GM23248 (cell line): ENCODE results near the gene OOSP2. TPM values are rescaled to one million over a fixed set of nuclear protein-coding genes. Genes with fewer than 3 reads are reported as not detected.

Source experiments
- DNase-seq: peaks from one replicate; pipeline ENCODE4 v3.0.0-alpha.2; 2015
- H2AFZ ChIP-seq: fragments of 200-600 bp; sonication (generic); 2 replicates; pipeline ENCODE4 v1.6.1; 2016; ENCODE audit warnings: antibody characterized with exemption
- H3F3A ChIP-seq: fragments of 200-600 bp; sonication (generic); 2 replicates; pipeline ENCODE4 v1.6.1; 2016; ENCODE audit warnings: mild to moderate bottlenecking, antibody characterized with exemption, mixed run types; ENCODE audit not compliant: insufficient read depth
- H3K27ac ChIP-seq: fragments of 200-600 bp; sonication (generic); 2 replicates; pipeline ENCODE4 v1.5.1; 2016; ENCODE audit warnings: mild to moderate bottlenecking
- H3K27me3 ChIP-seq: fragments of 200-600 bp; sonication (generic); replicated peaks from 2 replicates; pipeline ENCODE4 v1.6.1; 2016; ENCODE audit warnings: mild to moderate bottlenecking; ENCODE audit not compliant: insufficient read depth
- H3K36me3 ChIP-seq: fragments of 200-600 bp; sonication (generic); 2 replicates; pipeline ENCODE4 v1.6.1; 2016; ENCODE audit warnings: low read depth, mild to moderate bottlenecking
- H3K4me1 ChIP-seq: fragments of 200-600 bp; sonication (generic); 2 replicates; pipeline ENCODE4 v1.6.1; 2016; ENCODE audit warnings: mild to moderate bottlenecking; ENCODE audit not compliant: insufficient read depth
- H3K4me2 ChIP-seq: fragments of 200-600 bp; sonication (generic); one replicate; pipeline ENCODE4 v1.6.1; 2016; ENCODE audit warnings: mild to moderate bottlenecking; ENCODE audit not compliant: unreplicated experiment
- H3K4me3 ChIP-seq: fragments of 200-600 bp; sonication (generic); 2 replicates; pipeline ENCODE4 v1.5.1; 2016; ENCODE audit warnings: mild to moderate bottlenecking
- H3K79me2 ChIP-seq: fragments of 200-600 bp; sonication (generic); 2 replicates; pipeline ENCODE4 v1.6.1; 2016; ENCODE audit warnings: mild to moderate bottlenecking; ENCODE audit not compliant: insufficient read depth
- H3K9ac ChIP-seq: fragments of 200-600 bp; sonication (generic); 2 replicates; pipeline ENCODE4 v1.6.1; 2016; ENCODE audit warnings: mild to moderate bottlenecking
- H3K9me2 ChIP-seq: fragments of 200-600 bp; sonication (generic); 2 replicates; pipeline ENCODE4 v1.6.1; 2016; ENCODE audit warnings: mixed run types, mild to moderate bottlenecking, moderate library complexity; ENCODE audit not compliant: insufficient read depth
- H3K9me3 ChIP-seq: fragments of 200-600 bp; sonication (generic); one replicate; pipeline ENCODE4 v1.6.1; 2017; ENCODE audit warnings: low read depth
- H4K20me1 ChIP-seq: fragments of 200-600 bp; sonication (generic); 2 replicates; pipeline ENCODE4 v1.6.0; 2016; ENCODE audit not compliant: insufficient read depth
- EZH2 ChIP-seq: fragments of 200-600 bp; sonication (generic); IDR thresholded peaks from 2 replicates; pipeline ENCODE4 v1.6.1; 2018; ENCODE audit warnings: antibody characterized with exemption, mild to moderate bottlenecking; ENCODE audit not compliant: insufficient read depth, poor library complexity, severe bottlenecking
- EZH2phosphoT487 ChIP-seq: fragments of 200-600 bp; sonication (generic); IDR thresholded peaks from 2 replicates; pipeline ENCODE4 v1.6.1; 2018; ENCODE audit warnings: antibody characterized with exemption, moderate library complexity, mild to moderate bottlenecking, low read depth; ENCODE audit not compliant: insufficient read depth
- WGBS, 2 experiments: methylation state at CpG; one replicate each; pipeline ENCODE4 v1.1.6; 2015 to 2017; ENCODE audit warnings: low lambda C conversion rate in 2 of 2, low coverage in 1 of 2; ENCODE audit errors: missing lambda C conversion rate in 2 of 2; 5-methylcytosine and 5-hydroxymethylcytosine counted together
- in situ Hi-C: fragments of 300-500 bp; cut with MboI; formaldehyde crosslinking; loops from 2 replicates; pipeline ENCODE4 v1.15.0; 2020
- polyA plus RNA-seq: library from polyadenylated mRNA; unstranded; fragments of >200 nt; fragmentation: Nextera tagmentation; extraction: Ambion mirVana; gene quantifications from 2 replicates; pipeline ENCODE4 v1.2.1, GENCODE V29; 2016
- total RNA-seq: library from RNA; depleted of rRNA; stranded (reverse); fragments of >200 nt; shearing (Covaris generic); gene quantifications from 2 replicates; pipeline ENCODE4 v1.2.3, GENCODE V29; 2014

The OOSP2 gene
- total and polyA plus RNA-seq, 2 experiments from 2014 or later: not detected

- no peaks in the 10 kb centered on the region for H3F3A ChIP-seq
- DNase-seq: no peak
- no peak overlapping the region for H2AFZ ChIP-seq
- in situ Hi-C loops: no loop called here
- H3K4me1 ChIP-seq: no peaks in the 10 kb centered on the region
- H4K20me1 ChIP-seq: no peaks in the 10 kb centered on the region
- no peak overlapping the region for H3K9ac ChIP-seq
- no peak for TF ChIP-seq EZH2
- TF ChIP-seq EZH2phosphoT487: no peak
- H3K9me2 ChIP-seq: no peaks in the 10 kb centered on the region
- H3K27me3 ChIP-seq: no peaks in the 10 kb centered on the region
- no peaks in the 10 kb centered on the region for H3K79me2 ChIP-seq
- WGBS, 2 experiments: 23 to 26% methylated on average over 15 of the region's 15 CpGs
- H3K4me3 ChIP-seq: no peak overlapping the region
- no peaks in the 10 kb centered on the region for H3K36me3 ChIP-seq
- no peak overlapping the region for H3K4me2 ChIP-seq
- no peaks in the 10 kb centered on the region for H3K9me3 ChIP-seq
- H3K27ac ChIP-seq: no peak overlapping the region
Measured at GRCh38 chr11:60077216-60077817, 37.1 kb downstream of the OOSP2 start.

GRCh38 chr11:60077981-60078380 is 37.8 kb downstream of the OOSP2 start:
- H3K4me1 ChIP-seq: no peaks in the 10 kb centered on the region
- no peak overlapping the region for H3K9ac ChIP-seq
- H2AFZ ChIP-seq: no peak overlapping the region
- no peaks in the 10 kb centered on the region for H3K36me3 ChIP-seq
- H3K4me3 ChIP-seq: no peak overlapping the region
- no peaks in the 10 kb centered on the region for H3K9me3 ChIP-seq
- no peak overlapping the region for H3K4me2 ChIP-seq
- TF ChIP-seq EZH2 (no peak), EZH2phosphoT487 (no peak)
- H3K9me2 ChIP-seq: no peaks in the 10 kb centered on the region
- no peaks in the 10 kb centered on the region for H4K20me1 ChIP-seq
- no peak overlapping the region for H3K27ac ChIP-seq
- H3K27me3 ChIP-seq: no peaks in the 10 kb centered on the region
- no peaks in the 10 kb centered on the region for H3F3A ChIP-seq
- DNase-seq: no peak
- in situ Hi-C loops: no loop called here
- H3K79me2 ChIP-seq: no peaks in the 10 kb centered on the region
- 15 to 21% methylated on average over 1 of the region's 1 CpG for WGBS, 2 experiments

- WGBS, 2 experiments: 6 to 12% methylated on average over 4 of the region's 4 CpGs
Measured at GRCh38 chr11:60078745-60079144, 38.5 kb downstream of the OOSP2 start.

DNA sequence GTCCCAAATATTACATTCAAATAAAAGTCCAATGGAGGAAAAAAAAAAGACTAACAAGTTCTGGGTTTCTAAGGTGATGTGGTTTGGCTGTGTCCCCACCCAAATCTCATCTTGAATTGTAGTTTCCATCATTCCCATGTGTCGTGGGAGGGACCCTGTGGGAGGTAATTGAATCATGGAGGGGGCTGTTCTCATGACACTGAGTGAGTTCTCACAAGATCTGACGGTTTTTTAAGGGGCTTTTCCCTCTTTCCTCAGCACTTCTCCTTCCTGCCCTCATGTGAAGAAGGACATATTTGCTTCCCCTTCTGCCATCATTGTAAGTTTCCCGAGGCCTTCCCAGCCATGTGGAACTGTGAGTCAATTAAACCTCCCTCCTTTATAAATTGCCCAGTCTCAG is 40.3 kb downstream of the OOSP2 start:
- no peaks in the 10 kb centered on the region for H3K4me1 ChIP-seq
- in situ Hi-C loops: no loop called here
- no peak for DNase-seq
- no peaks in the 10 kb centered on the region for H3K79me2 ChIP-seq
- WGBS, 2 experiments: 2 to 5% methylated on average over 3 of the region's 3 CpGs
- H3K36me3 ChIP-seq: no peaks in the 10 kb centered on the region
- no peaks in the 10 kb centered on the region for H4K20me1 ChIP-seq
- H3K4me2 ChIP-seq: no peak overlapping the region
- H3K9me2 ChIP-seq: no peaks in the 10 kb centered on the region
- H3K27me3 ChIP-seq: no peaks in the 10 kb centered on the region
- H3K27ac ChIP-seq: no peak overlapping the region
- H3K4me3 ChIP-seq: no peak overlapping the region
- no peak overlapping the region for H2AFZ ChIP-seq
- no peaks in the 10 kb centered on the region for H3F3A ChIP-seq
- no peaks in the 10 kb centered on the region for H3K9me3 ChIP-seq
- H3K9ac ChIP-seq: no peak overlapping the region
- TF ChIP-seq EZH2 (no peak), EZH2phosphoT487 (no peak)

More at GRCh38 chr11:60078745-60079144, 38.5 kb downstream of the OOSP2 start:
- in situ Hi-C loops: no loop called here
- Histone ChIP-seq H3K79me2 (no peaks in the 10 kb centered on the region), H3K4me2 (no peak overlapping the region), H4K20me1 (no peaks in the 10 kb centered on the region), H3K9me2 (no peaks in the 10 kb centered on the region), H3F3A (no peaks in the 10 kb centered on the region), H3K9ac (no peak overlapping the region), H2AFZ (no peak overlapping the region), H3K4me1 (no peaks in the 10 kb centered on the region), H3K36me3 (no peaks in the 10 kb centered on the region), H3K4me3 (no peak overlapping the region), H3K9me3 (no peaks in the 10 kb centered on the region), H3K27me3 (no peaks in the 10 kb centered on the region), H3K27ac (no peak overlapping the region)
- no peak for TF ChIP-seq EZH2phosphoT487
- TF ChIP-seq EZH2: no peak
- DNase-seq: no peak
